Fibroblast of the aortic adventitia (primary cell): ENCODE results near the gene USP8. TPM values are rescaled to one million over a fixed set of nuclear protein-coding genes. Genes with fewer than 3 reads are reported as not detected.
"Not testable (repeated sequence)": the region's sequence is repeated elsewhere in the genome, so short reads cannot be mapped to it uniquely, and the experiment has no call there.

ENCODE experiments used
- DNase-seq: peaks from one replicate; pipeline ENCODE4 v3.0.0-alpha.2; 2010; ENCODE audit warnings: low read depth
- H3K4me3 ChIP-seq: 2 replicates; pipeline ENCODE4 v1.5.1; 2011; ENCODE audit warnings: low read depth, mild to moderate bottlenecking, control low read depth, low read length, moderate library complexity
- total RNA-seq: library from RNA; depleted of rRNA; stranded (reverse); fragments of >200 nt; gene quantifications from 2 replicates; pipeline ENCODE4 v1.2.3, GENCODE V29; 2012; ENCODE audit warnings: low replicate concordance
- TF ChIP-seq, protein P1 (sequence below): IDR thresholded peaks from 2 replicates; pipeline ENCODE4 v1.5.1; 2011; ENCODE audit warnings: mild to moderate bottlenecking, low read length, control low read depth, inconsistent platforms; ENCODE audit not compliant: insufficient read depth

Gene USP8
- 32.2 and 58.1 TPM in 2 replicates for total RNA-seq

DNA sequence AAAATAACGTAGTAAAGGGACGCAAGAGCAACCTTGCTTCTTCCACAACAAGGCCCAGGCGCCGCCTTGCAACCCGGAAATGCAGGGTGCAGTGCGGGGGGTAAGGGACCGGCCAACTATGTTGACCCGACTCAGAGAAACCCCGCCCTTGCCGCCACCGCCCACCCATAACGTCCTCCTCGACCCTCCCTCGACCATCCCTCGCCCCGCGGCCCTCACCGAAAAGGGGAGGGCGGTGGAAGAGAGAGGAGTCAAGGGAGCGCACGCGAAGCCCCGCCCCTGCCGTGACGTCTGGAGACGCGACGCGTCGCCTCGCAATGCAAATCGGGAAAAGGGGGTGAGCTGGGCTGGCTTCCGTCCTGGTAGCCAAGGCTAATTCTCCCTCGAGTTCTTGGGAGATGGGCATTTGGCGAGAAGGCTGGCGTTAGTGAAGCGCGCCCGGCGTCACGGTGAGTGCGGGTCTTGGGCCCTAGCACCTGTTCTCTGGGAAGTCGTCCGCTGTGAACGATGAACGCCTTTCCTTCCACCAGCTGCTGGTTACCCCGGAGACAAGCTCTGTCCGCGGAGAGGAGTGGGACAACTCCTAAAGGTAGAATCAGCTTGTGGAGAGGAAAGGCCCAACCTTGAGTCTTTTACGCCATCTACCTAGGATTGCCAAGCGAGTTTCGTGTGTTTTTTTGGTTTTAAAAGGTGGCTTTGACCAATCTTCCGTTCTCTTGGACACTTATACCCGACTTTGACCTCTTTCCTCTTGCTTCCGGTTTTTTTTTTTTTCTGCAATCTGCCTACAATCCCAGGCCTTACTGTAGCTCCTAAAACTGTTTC is at the start of gene USP8:
TSS of gene USP8 (plus strand) at position 340 of the 825 bp plus-strand sequence. CDS start 14,669 bp downstream, outside the sequence.
- TF ChIP-seq, protein P1, sequence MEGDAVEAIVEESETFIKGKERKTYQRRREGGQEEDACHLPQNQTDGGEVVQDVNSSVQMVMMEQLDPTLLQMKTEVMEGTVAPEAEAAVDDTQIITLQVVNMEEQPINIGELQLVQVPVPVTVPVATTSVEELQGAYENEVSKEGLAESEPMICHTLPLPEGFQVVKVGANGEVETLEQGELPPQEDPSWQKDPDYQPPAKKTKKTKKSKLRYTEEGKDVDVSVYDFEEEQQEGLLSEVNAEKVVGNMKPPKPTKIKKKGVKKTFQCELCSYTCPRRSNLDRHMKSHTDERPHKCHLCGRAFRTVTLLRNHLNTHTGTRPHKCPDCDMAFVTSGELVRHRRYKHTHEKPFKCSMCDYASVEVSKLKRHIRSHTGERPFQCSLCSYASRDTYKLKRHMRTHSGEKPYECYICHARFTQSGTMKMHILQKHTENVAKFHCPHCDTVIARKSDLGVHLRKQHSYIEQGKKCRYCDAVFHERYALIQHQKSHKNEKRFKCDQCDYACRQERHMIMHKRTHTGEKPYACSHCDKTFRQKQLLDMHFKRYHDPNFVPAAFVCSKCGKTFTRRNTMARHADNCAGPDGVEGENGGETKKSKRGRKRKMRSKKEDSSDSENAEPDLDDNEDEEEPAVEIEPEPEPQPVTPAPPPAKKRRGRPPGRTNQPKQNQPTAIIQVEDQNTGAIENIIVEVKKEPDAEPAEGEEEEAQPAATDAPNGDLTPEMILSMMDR, result no peak
- peak; percentile 95 for DNase-seq
- peak within 1 kb of the TSS; percentile 80 for H3K4me3 ChIP-seq

DNA sequence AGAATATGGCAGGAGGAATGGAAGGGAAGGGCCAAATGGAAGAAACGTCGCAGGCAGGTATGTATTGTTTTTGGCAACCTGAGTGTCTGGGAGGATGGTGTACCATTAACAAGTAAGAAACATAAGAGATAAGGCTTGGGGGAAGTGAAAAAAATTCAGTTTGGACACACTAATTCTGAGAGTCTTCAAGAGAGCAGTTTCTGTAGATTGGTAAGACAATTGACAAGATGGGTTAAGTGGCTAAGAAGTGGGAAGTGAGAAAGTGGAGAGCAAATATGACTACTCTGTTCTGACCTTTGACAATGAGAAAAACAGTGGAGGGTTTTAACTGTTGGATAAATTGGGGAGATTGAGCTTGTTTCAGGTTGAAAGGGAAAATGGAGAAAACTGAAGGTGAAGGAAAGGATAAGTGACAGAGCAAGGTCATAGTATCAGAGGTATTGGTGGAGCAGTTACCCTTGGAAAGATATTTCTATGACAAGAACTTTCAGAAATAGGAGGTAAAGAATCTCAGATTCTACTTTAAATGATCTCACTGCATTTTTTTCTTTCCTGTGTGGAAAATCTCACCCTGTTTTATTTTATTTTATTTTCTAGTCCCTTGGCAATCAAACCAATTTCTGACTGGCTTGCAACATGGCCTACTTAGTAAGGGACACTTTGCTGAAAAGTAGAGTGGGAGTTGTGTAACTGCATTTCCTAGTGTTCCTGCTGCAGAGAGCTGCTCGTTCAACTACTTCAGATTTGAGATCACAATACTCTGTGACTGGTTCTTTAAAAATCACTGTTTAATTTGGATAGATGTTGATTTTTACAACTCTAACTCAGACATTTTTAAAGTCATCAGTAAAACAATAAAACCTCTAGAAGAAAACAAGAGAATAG is 46.1 kb upstream of the USP8 start:
- TF ChIP-seq, protein P1, result no peak
- no peak for DNase-seq
- no peak overlapping the region for H3K4me3 ChIP-seq

DNA sequence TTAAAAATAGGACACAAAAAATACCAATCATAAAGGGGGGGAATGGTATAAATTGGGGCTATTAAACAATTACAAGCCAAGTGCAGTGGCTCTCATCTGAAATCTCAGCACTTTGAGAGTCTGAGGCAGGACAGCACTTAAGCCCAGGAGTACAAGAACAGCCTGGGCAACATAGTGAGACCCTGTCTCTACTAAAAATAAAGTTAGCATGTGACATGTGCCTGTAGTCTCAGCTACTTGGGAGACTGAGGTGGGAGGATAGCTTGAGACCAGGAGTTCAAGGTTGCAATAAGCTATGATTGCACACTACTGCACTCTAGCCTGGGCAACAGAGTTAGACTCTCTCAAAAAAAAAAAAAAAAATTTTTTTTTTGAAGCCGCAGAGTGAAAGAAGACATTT is 45.4 kb upstream of the USP8 start:
- no peak for DNase-seq
- no peak overlapping the region for H3K4me3 ChIP-seq
- TF ChIP-seq, protein P1, result no peak

DNA sequence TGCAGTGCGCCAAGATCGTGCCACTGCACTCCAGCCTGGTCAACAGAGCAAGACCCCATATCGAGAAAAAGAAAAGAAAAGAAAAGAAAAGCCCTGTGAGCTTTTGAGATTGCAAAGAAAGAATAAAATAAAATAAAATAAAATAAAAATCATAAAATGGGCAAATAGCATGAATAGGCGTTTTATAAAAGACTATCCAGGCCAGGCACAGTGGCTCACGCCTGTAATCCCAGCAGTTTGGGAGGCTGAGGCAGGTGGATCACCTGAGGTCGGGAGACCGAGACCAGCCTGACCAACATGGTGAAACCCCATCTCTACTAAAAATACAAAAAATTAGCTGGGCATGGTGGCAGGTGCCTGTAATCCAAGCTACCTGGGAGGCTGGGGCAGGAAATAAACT is 44.8 kb upstream of the USP8 start:
- not testable (repeated sequence) for DNase-seq, H3K4me3 ChIP-seq

DNA sequence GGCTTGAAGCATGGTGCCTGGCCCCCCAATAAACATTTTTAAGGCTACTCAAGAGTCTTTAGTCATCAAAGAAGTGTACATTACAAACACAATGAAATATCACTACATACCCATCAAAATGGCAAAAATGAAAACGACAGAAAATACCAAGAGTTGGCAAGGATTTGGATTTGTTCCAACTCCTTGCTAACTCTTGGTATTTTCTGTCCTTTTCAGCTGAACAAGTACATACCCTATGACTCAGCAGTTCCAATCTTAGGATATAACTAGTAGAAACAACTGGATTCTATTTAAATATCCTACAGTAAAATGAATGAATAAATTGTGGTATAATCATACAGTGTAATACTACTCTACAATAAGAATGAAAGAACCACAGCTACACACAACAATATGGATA is 44.1 kb upstream of the USP8 start:
- no peak overlapping the region for H3K4me3 ChIP-seq
- TF ChIP-seq, protein P1, result no peak
- peak; percentile 39 for DNase-seq

DNA sequence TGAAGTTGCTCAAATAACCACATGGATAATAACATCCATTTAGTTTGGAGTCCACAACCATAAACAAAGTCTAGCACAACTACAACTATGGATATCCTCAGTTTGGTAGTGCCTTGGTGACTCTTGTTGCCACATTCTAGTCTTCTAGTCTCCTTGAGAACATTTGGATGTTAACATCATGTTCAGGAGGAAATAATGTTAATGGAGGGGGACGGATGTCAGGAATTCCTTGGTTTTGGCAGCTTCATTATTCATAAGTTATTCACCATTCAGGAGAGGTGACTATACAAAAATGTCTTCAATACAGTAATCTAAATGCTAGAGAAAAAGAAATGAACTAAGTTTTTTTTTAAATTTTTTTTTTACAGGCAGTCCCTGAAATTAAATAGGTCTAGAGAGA is 42.8 kb upstream of the USP8 start:
- no peak for DNase-seq
- no peak overlapping the region for H3K4me3 ChIP-seq
- TF ChIP-seq, protein P1, result no peak

DNA sequence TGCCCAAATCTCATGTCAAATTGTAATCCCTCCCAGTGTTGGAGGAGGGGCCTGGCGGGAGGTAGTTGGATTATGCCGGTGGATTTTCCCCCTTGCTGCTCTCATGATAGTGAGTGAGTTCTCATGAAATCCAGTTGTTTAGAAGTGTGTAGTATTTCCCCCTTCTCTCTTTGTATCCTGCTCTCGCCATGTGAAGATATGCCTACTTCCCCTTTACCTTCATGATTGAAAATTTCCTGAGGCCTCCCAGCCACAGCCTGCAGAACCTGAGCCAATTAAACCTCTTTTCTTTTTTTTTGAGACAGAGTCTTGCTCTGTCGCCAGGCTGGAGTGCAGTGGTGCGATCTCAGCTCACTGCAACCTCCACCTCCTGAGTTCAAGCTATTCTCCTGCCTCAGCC is 41.8 kb upstream of the USP8 start:
- not testable (repeated sequence) for H3K4me3 ChIP-seq, DNase-seq
